Stimulated activated CD4-positive, alpha-beta T cell treated with anti-CD3 and anti-CD28 coated beads, Interleukin-12 subunit alpha, Interleukin-12 subunit beta, amount 100 ng/mL, for 24 hours (primary cell): ENCODE results near the gene DUSP8.
"Not testable (repeated sequence)": the region's sequence is repeated elsewhere in the genome, so short reads cannot be mapped to it uniquely, and the experiment has no call there.

Experiments used
- DNase-seq, 2 experiments: peaks; one replicate each; pipeline ENCODE4 v3.0.0-alpha.2; 2020; ENCODE audit warnings: low read depth in 2 of 2

The DUSP8 gene

GRCh38 chr11:1515082-1516060 lies 56.7 kb downstream of the DUSP8 start:
- peak; percentile 47 to 74 for DNase-seq

GRCh38 chr11:1514336-1515061 lies 57.6 kb downstream of the DUSP8 start:
- no peak for DNase-seq

GRCh38 chr11:1513326-1514296 lies 58.5 kb downstream of the DUSP8 start:
- no peak for DNase-seq

- not testable (repeated sequence) for DNase-seq
These were observed 59.4 kb downstream of the DUSP8 start for GRCh38 chr11:1512531-1513258.

GRCh38 chr11:1511937-1512496 lies 60.1 kb downstream of the DUSP8 start:
- no peak for DNase-seq

GRCh38 chr11:1510928-1511327 lies 61.1 kb downstream of the DUSP8 start:
- no peak for DNase-seq

- not testable (repeated sequence) for DNase-seq
These were observed 61.7 kb downstream of the DUSP8 start for GRCh38 chr11:1510351-1510750.

- no peak for DNase-seq
These were observed 62.3 kb downstream of the DUSP8 start for GRCh38 chr11:1509626-1510255.

GRCh38 chr11:1508986-1509385 lies 63.1 kb downstream of the DUSP8 start:
- DNase-seq = no peak

GRCh38 chr11:1508491-1508891 lies 63.6 kb downstream of the DUSP8 start:
- no peak for DNase-seq

GRCh38 chr11:1507381-1508140 lies 64.5 kb downstream of the DUSP8 start:
- DNase-seq = no peak

- no peak for DNase-seq
These were observed 65.1 kb downstream of the DUSP8 start for GRCh38 chr11:1506981-1507380.

GRCh38 chr11:1505480-1505879 lies 66.6 kb downstream of the DUSP8 start:
- no peak for DNase-seq

- no peak for DNase-seq
These were observed 67.3 kb downstream of the DUSP8 start for GRCh38 chr11:1504581-1505290.

- DNase-seq = no peak
These were observed 67.9 kb downstream of the DUSP8 start for GRCh38 chr11:1504138-1504537.
